PC-3 (cell line): Measurements from ENCODE around the gene GGCX.

ENCODE experiments used
- CTCF ChIP-seq: fragments of 300-600 bp; sonication (generic); conservative IDR thresholded peaks from 2 replicates; pipeline ENCODE4 v1.5.1; 2017; ENCODE audit warnings: antibody characterized with exemption, low read depth, mild to moderate bottlenecking, low read length
- EZH2 ChIP-seq: fragments of 300-600 bp; sonication (generic); IDR thresholded peaks from one replicate; pipeline ENCODE4 v1.6.1; 2017; ENCODE audit warnings: antibody characterized with exemption, mild to moderate bottlenecking, low read length; ENCODE audit not compliant: unreplicated experiment

GRCh38 chr2:85528355-85528754 lies 32.9 kb downstream of the GGCX start:
- no peak for TF ChIP-seq CTCF
- TF ChIP-seq EZH2: no peak
